Measurements from ENCODE around the gene FBL. TPM values are rescaled to one million over a fixed set of nuclear protein-coding genes. Genes with fewer than 3 reads are reported as not detected.
"Not testable (repeated sequence)": the region's sequence is repeated elsewhere in the genome, so short reads cannot be mapped to it uniquely, and the experiment has no call there.

The FBL gene
- total and polyA plus RNA-seq, 2 of the 8 experiments (the other 6 are each of a cell fraction or from before 2014, with no cell fraction given), result 790 to 1,361 TPM

DNA sequence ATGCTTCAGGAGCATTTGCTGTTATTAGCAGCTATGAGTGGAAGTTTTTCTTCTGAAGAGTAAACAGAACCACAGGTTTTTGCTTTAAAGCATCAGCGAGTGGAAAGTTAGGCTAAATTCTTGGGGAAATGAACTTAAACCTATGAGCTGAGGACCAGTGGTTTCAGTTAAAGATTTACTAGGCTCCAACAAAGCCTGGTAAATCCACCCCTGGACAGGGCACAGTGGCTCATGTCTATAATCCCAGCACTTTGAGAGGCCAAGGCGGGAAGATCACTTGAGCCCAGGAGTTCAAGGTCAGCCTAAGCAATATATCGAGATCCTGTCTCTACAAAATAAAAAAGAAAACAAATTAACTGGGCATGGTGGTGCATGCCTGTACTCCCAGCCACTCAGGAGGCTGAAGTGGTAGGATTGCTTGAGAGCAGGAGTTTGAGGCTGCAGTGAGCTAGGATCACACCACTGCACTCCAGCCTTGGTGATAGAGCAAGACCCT lies 41.3 kb upstream of the FBL start:
- H3K4me1 ChIP-seq (replicated peaks in 1 of 4; ENCODE audit: control insufficient read depth in 3 of 4, insufficient read depth in 4 of 4, low read length in 3 of 4); H2BK15ac ChIP-seq (ENCODE audit: low read length); H4K91ac ChIP-seq (replicated peaks; ENCODE audit: insufficient read length, low read length); POLR2A ChIA-PET (ENCODE audit: partially characterized antibody); H3K23ac ChIP-seq (ENCODE audit: insufficient read length); H3K27me3 ChIP-seq (replicated peaks in 1 of 4; ENCODE audit: control insufficient read depth in 3 of 4, extremely low read depth in 1 of 4, insufficient read depth in 3 of 4, low read length in 3 of 4); H3K4ac ChIP-seq (replicated peaks; ENCODE audit: insufficient read length, low read depth, low read length); CTCF ChIA-PET (ENCODE audit: partially characterized antibody); FAIRE-seq; H2BK120ac ChIP-seq (replicated peaks; ENCODE audit: low read depth, low read length); H2BK12ac ChIP-seq (ENCODE audit: low read depth, low read length); H3K9me3 ChIP-seq (ENCODE audit: insufficient read depth in 2 of 2, low read depth in 1 of 2, low read length in 1 of 2); H3K27ac ChIP-seq (ENCODE audit: low read depth, low read length); H3K79me2 ChIP-seq (ENCODE audit: control insufficient read depth in 1 of 2, insufficient read depth in 2 of 2, low read length in 2 of 2); H4K20me1 ChIP-seq (replicated peaks in 1 of 2; ENCODE audit: control insufficient read depth in 1 of 2, insufficient read depth in 2 of 2, low read length in 2 of 2); H3K4me3 ChIP-seq (ENCODE audit: extremely low read depth in 1 of 4, insufficient read depth in 2 of 4, low read depth in 3 of 4, low read length in 4 of 4); H3K79me1 ChIP-seq (ENCODE audit: low read depth, low read length); H3K4me2 ChIP-seq (ENCODE audit: insufficient read depth in 1 of 2, low read depth in 2 of 2, low read length in 2 of 2); H2BK5ac ChIP-seq (ENCODE audit: low read depth, low read length); H2AFZ ChIP-seq (ENCODE audit: low read length); H4K5ac ChIP-seq (ENCODE audit: insufficient read length, low read depth, low read length); H3K14ac ChIP-seq (ENCODE audit: insufficient read length); H2AK5ac ChIP-seq (ENCODE audit: low read depth, low read length); H3K36me3 ChIP-seq (ENCODE audit: control insufficient read depth in 2 of 4, insufficient read depth in 4 of 4, low read length in 3 of 4); H3K9ac ChIP-seq (replicated peaks in 1 of 4; ENCODE audit: extremely low read depth in 1 of 4, low read depth in 3 of 4, low read length in 3 of 4); H3K56ac ChIP-seq (replicated peaks; ENCODE audit: insufficient read length, low read depth, low read length); H4K8ac ChIP-seq (ENCODE audit: extremely low read depth, insufficient read depth, low read length); H2BK20ac ChIP-seq (ENCODE audit: low read length); H3K23me2 ChIP-seq (ENCODE audit: low read depth, low read length); H3K18ac ChIP-seq (ENCODE audit: extremely low read depth, low read length); DNase-seq (ENCODE audit: low read depth in 1 of 2, low spot score in 2 of 2): not testable (repeated sequence)
- WGBS, 2 experiments (ENCODE audit: extremely low coverage in 1 of 2, insufficient coverage in 1 of 2, insufficient read length in 1 of 2, insufficient replicate concordance in 2 of 2, low coverage in 1 of 2, low lambda C conversion rate in 2 of 2, missing lambda C conversion rate in 1 of 2), result 100% methylated on average over 2 of the region's 3 CpGs; no CpG with 5 or more reads in 1 of the 2 experiments

DNA sequence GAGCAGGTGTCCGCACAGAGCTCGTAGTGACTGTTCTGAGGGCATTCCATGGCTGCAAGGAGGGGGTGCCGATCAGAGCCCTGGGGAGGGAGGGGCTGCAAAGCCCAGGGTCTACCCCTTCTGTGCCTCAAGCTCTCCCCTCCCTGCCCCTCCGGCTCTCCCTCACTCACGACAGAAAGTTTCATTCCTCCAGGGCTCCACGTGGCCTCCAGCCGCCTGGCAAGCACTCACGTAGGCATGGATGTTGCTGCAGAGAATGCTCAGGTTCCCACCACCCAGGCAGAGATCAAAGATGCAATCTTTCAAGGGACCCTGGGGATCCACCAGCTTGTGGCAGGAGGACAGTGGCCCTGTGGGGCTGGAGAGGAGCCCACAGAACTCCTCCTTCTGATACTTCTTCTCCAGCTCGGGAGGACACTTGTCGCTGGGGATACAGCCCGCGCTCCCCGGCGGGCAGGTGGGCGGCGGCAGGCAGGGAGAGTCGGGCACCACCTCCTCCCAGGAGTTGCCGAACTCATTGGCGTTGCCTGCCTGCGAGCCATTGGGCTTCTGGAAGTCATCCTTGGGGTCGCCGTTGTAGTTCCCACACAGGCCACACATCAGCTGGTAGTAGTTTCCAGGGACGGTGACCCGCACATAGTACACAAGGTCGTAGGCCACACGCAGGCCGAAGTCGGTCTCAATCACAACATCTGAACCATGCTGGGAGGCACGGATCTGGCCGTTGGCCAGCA lies 39.8 kb upstream of the FBL start:
- H4K91ac ChIP-seq (replicated peaks; ENCODE audit: insufficient read length, low read length); H2BK12ac ChIP-seq (ENCODE audit: low read depth, low read length); H3K18ac ChIP-seq (ENCODE audit: extremely low read depth, low read length); H3K79me1 ChIP-seq (ENCODE audit: low read depth, low read length); H4K5ac ChIP-seq (ENCODE audit: insufficient read length, low read depth, low read length); H2BK15ac ChIP-seq (ENCODE audit: low read length); CTCF ChIA-PET (ENCODE audit: partially characterized antibody); H3K79me2 ChIP-seq (ENCODE audit: control insufficient read depth in 1 of 2, insufficient read depth in 2 of 2, low read length in 2 of 2); H3K9ac ChIP-seq (replicated peaks in 1 of 4; ENCODE audit: extremely low read depth in 1 of 4, low read depth in 3 of 4, low read length in 3 of 4); H3K27ac ChIP-seq (ENCODE audit: low read depth, low read length); H4K20me1 ChIP-seq (replicated peaks in 1 of 2; ENCODE audit: control insufficient read depth in 1 of 2, insufficient read depth in 2 of 2, low read length in 2 of 2); POLR2A ChIA-PET (ENCODE audit: partially characterized antibody); H3K27me3 ChIP-seq (replicated peaks in 1 of 4; ENCODE audit: control insufficient read depth in 3 of 4, extremely low read depth in 1 of 4, insufficient read depth in 3 of 4, low read length in 3 of 4); H3K9me3 ChIP-seq (ENCODE audit: insufficient read depth in 2 of 2, low read depth in 1 of 2, low read length in 1 of 2); H4K8ac ChIP-seq (ENCODE audit: extremely low read depth, insufficient read depth, low read length); H2BK20ac ChIP-seq (ENCODE audit: low read length); H3K4ac ChIP-seq (replicated peaks; ENCODE audit: insufficient read length, low read depth, low read length); FAIRE-seq; H2AFZ ChIP-seq (ENCODE audit: low read length); H3K36me3 ChIP-seq (ENCODE audit: control insufficient read depth in 2 of 4, insufficient read depth in 4 of 4, low read length in 3 of 4); H3K4me1 ChIP-seq (replicated peaks in 1 of 4; ENCODE audit: control insufficient read depth in 3 of 4, insufficient read depth in 4 of 4, low read length in 3 of 4); H2AK5ac ChIP-seq (ENCODE audit: low read depth, low read length); H2BK5ac ChIP-seq (ENCODE audit: low read depth, low read length); H2BK120ac ChIP-seq (replicated peaks; ENCODE audit: low read depth, low read length); H3K56ac ChIP-seq (replicated peaks; ENCODE audit: insufficient read length, low read depth, low read length); H3K23ac ChIP-seq (ENCODE audit: insufficient read length); DNase-seq (ENCODE audit: low read depth in 1 of 2, low spot score in 2 of 2); H3K4me3 ChIP-seq (ENCODE audit: extremely low read depth in 1 of 4, insufficient read depth in 2 of 4, low read depth in 3 of 4, low read length in 4 of 4); H3K14ac ChIP-seq (ENCODE audit: insufficient read length); H3K4me2 ChIP-seq (ENCODE audit: insufficient read depth in 1 of 2, low read depth in 2 of 2, low read length in 2 of 2); H3K23me2 ChIP-seq (ENCODE audit: low read depth, low read length): not testable (repeated sequence)
- WGBS, 2 experiments (ENCODE audit: extremely low coverage in 1 of 2, insufficient coverage in 1 of 2, insufficient read length in 1 of 2, insufficient replicate concordance in 2 of 2, low coverage in 1 of 2, low lambda C conversion rate in 2 of 2, missing lambda C conversion rate in 1 of 2), result 82% methylated on average over 20 of the region's 30 CpGs; no CpG with 5 or more reads in 1 of the 2 experiments
